Neutrophil (primary cell): ENCODE results near the gene POMZP3.
"Not testable (repeated sequence)": the region's sequence is repeated elsewhere in the genome, so short reads cannot be mapped to it uniquely, and the experiment has no call there.

Experiments
- H3K27ac ChIP-seq: fragments of 200-600 bp; sonication (generic); 2 replicates; pipeline ENCODE4 v1.5.1; 2016; ENCODE audit warnings: mild to moderate bottlenecking, moderate library complexity
- H3K27me3 ChIP-seq: fragments of 200-600 bp; sonication (generic); 2 replicates; pipeline ENCODE4 v1.6.0; 2016; ENCODE audit warnings: mild to moderate bottlenecking
- H3K36me3 ChIP-seq: fragments of 200-600 bp; sonication (generic); 2 replicates; pipeline ENCODE4 v1.5.1; 2017
- H3K4me1 ChIP-seq, 2 experiments: fragments of 200-600 bp in 1 of 2; sonication (generic) in 1 of 2; 1 replicate in 1 of 2; 2 replicates in 1 of 2; pipeline versions ENCODE4 v1.5.1 to v1.6.1; 2013 to 2016; ENCODE audit warnings: low read depth in 1 of 2, low read length in 1 of 2, mild to moderate bottlenecking in 1 of 2, moderate library complexity in 1 of 2; ENCODE audit not compliant: control insufficient read depth in 1 of 2, insufficient read depth in 1 of 2
- H3K4me3 ChIP-seq, 2 experiments: fragments of 200-600 bp in 1 of 2; sonication (generic) in 1 of 2; 1 replicate in 1 of 2; 2 replicates in 1 of 2; pipeline ENCODE4 v1.5.1; 2013 to 2016; ENCODE audit warnings: low read depth in 1 of 2, low read length in 1 of 2, mild to moderate bottlenecking in 1 of 2, moderate library complexity in 1 of 2
- H3K9me3 ChIP-seq: fragments of 200-600 bp; sonication (generic); 2 replicates; pipeline ENCODE4 v1.5.1; 2016

The POMZP3 gene

DNA sequence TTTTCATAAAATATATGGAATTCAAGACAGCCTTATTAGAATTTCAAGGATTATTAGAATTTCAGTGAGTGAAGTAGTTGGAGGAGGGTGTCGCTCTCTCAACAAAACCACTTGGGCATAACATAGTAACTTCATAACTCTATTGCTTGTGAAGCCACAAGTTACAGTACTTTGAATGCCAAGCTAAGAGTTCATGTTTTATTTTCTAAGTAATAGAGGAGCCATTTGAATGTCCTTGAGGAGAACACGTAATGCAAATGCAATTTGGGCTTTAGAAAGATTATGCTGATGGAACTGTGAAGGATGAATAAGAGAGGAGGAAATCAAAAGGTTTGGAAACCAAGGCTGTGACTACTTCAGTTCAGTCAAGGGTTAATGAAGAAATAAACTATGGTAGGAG is 51.6 kb downstream of the POMZP3 start:
- H3K27me3 ChIP-seq, H3K27ac ChIP-seq, H3K4me3 ChIP-seq, H3K36me3 ChIP-seq, H3K9me3 ChIP-seq: not testable (repeated sequence)
- H3K4me1 ChIP-seq, result peaks cover 11 to 14% of the 10 kb centered on the region in 2 experiments

DNA sequence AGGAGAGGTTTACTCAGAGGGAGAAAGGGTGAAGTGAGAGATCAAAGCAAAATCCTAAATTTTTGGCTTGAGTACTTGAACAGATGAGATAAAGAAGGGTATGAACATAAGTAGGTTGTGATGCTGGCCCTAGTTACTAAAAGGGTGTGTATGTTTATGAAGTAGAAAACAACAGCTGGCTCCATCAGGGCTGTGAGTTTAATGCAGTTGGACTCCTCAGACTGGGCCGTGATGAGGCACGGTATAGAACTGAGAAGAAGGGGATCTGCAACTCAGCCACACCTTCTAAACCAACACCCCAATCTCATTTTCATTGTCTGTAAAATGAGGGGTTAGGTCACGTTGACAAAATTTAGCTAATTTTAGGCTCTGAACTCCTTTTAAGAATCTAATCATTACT is 54.8 kb downstream of the POMZP3 start:
- H3K9me3 ChIP-seq, H3K27ac ChIP-seq, H3K27me3 ChIP-seq, H3K36me3 ChIP-seq, H3K4me3 ChIP-seq: not testable (repeated sequence)
- peaks cover 15 to 22% of the 10 kb centered on the region in 2 experiments for H3K4me1 ChIP-seq

DNA sequence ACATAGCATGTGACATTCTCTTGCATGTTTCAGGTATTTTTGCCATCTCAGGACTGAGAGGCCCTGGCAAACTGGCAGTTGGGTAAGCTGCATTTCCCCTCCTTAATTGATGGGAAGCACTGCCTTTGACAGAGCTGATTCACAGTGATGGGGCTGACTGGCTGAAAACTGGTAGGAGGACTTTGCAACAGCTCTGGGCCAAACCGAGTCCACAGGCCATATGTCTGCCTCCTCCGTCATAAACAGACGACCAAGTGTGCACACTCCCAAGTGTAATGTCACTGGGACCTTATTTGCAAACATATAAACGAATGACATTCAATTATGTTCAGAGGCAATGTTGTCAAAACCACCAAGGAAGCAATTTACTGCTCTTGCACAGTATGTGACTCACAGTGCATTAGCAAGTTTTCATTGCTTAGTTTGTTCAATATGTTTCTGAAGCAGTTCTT is 56.7 kb downstream of the POMZP3 start:
- H3K9me3 ChIP-seq, H3K4me3 ChIP-seq, H3K36me3 ChIP-seq, H3K27me3 ChIP-seq: not testable (repeated sequence)
- Histone ChIP-seq H3K27ac (peak overlapping the region; percentile 47), H3K4me1 (peaks cover 5 to 11% of the 10 kb centered on the region in 2 experiments)

DNA sequence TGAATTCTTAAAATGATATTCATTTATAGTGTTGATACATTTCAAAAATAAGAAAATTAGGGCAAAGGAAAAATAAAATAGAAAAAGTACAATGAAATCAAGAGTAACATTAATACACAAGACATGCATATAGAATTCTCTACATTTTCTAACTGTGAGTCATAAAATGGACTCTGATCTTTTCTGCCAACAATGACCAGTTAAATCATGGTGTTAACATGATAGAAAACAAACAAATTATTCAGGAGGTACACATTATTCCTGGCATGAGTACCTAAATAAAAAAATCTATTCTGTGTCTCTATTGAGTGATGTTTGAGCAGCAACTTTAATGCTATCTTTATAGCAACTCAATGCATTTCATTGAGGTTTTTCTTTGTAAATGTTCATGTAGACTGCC is 58.3 kb downstream of the POMZP3 start:
- H3K36me3 ChIP-seq, H3K27ac ChIP-seq, H3K9me3 ChIP-seq, H3K4me3 ChIP-seq, H3K27me3 ChIP-seq: not testable (repeated sequence)
- peaks cover 5 to 11% of the 10 kb centered on the region in 2 experiments for H3K4me1 ChIP-seq

DNA sequence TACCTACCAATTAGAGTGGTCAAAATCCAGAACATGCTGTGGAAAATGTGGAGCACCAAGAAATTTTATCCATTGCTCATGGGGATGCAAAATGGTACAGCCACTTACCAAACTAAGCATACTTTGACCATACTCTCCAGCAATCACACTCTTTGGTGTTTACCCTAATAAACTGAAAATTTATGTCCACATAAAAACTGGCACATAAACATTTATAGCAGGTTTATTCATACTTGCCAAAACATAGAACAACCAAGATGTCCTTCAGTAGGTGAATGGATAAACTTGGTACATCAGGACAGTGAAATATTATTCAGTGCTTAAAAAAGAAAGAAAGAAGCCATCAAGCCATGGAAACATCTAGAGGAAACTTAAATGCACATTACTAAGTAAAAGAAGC is 59.3 kb downstream of the POMZP3 start:
- not testable (repeated sequence) for H3K4me3 ChIP-seq, H3K27me3 ChIP-seq, H3K9me3 ChIP-seq, H3K27ac ChIP-seq, H3K36me3 ChIP-seq
- peaks cover 5 to 11% of the 10 kb centered on the region in 2 experiments for H3K4me1 ChIP-seq

DNA sequence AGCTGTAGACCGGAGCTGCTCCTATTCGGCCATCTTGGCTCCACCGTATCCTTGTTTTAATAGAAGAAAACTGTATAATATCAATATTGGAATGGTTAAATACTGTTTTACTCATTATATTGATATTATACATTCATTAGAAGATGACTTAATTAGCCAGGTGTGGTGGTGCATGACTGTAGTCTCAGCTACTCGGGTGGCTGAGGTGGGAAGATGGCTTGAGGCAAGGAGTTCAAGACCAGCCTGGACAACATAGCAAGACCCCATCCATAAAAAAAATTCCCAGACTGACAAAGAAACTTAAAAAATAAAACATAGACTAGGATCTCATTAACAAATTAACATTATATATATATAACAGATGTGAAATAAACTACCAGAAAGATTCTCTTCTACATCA is 59.8 kb downstream of the POMZP3 start:
- not testable (repeated sequence) for H3K36me3 ChIP-seq, H3K27me3 ChIP-seq, H3K27ac ChIP-seq, H3K4me3 ChIP-seq, H3K9me3 ChIP-seq
- H3K4me1 ChIP-seq, result peaks cover 5 to 11% of the 10 kb centered on the region in 2 experiments

DNA sequence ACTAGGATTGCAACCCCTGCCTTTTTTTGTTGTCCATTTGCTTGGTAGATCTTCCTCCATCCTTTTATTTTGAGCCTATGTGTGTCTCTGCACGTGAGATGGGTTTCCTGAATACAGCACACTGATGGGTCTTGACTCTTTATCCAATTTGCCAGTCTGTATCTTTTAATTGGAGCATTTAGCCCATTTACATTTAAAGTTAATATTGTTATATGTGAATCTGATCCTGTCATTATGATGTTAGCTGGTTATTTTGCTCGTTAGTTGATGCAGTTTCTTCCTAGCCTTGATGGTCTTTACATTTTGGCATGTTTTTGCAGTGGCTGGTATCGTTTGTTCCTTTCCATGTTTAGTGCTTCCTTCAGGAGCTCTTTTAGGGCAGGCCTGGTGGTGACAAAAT is 62.1 kb downstream of the POMZP3 start:
- not testable (repeated sequence) for H3K27ac ChIP-seq, H3K36me3 ChIP-seq, H3K27me3 ChIP-seq, H3K4me3 ChIP-seq, H3K4me1 ChIP-seq, H3K9me3 ChIP-seq

DNA sequence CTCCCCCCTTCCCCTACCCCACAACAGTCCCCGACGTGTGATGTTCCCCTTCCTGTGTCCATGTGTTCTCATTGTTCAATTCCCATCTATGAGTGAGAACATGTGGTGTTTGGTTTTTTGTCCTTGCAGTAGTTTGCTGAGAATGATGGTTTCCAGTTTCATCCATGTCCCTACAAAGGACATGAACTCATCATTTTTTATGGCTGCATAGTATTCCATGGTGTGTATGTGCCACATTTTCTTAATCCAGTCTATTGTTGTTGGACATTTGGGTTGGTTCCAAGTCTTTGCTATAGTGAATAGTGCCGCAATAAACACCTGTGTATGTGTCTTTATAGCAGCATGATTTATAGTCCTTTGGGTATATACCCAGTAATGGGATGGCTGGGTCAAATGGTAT is 65.7 kb downstream of the POMZP3 start:
- not testable (repeated sequence) for H3K36me3 ChIP-seq, H3K27me3 ChIP-seq, H3K4me3 ChIP-seq, H3K4me1 ChIP-seq, H3K9me3 ChIP-seq, H3K27ac ChIP-seq

DNA sequence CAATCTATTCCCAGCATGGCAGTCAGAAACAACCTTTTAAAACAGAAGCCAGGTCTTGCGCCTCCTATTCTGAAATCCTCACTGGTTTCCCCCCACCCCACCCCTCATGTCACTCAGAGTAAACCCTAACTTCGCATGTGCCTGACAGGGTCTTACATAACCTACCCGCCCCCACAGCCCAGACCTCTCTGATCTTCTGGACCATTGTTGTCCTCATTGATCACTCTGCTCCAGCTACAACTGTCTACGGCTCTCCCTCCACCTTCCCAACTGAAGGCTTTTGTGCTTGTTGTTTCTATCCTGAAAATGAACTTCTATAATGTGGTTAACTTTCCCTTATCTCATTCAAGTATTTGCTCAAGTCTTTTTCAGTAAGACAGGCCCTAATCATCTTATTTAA is 66.9 kb downstream of the POMZP3 start:
- not testable (repeated sequence) for H3K4me3 ChIP-seq, H3K36me3 ChIP-seq, H3K27ac ChIP-seq, H3K4me1 ChIP-seq, H3K9me3 ChIP-seq, H3K27me3 ChIP-seq
